HEK293T (cell line): ENCODE measurements around the gene SUCLG2.

ENCODE experiments used
- CTCF ChIA-PET: fragments of 350-600 bp; formaldehyde crosslinking; extraction: SDS; loops from one replicate; lab custom pipeline; 2021; ENCODE audit warnings: antibody characterized with exemption, inconsistent platforms; lab: Yijun Ruan, JAX
- POLR2A ChIA-PET: fragments of 350-600 bp; formaldehyde crosslinking; extraction: SDS; loops from one replicate; lab custom pipeline; 2020; ENCODE audit warnings: antibody characterized with exemption, inconsistent platforms; lab: Yijun Ruan, JAX
- DNase-seq: peaks from one replicate; pipeline ENCODE4 v3.0.0; 2012; ENCODE audit warnings: mixed read lengths; ENCODE audit errors: extremely low spot score
- ARNT ChIP-seq: fragments of 450-650 bp; IDR thresholded peaks from 2 replicates; pipeline ENCODE4 v1.6.1; 2017; ENCODE audit warnings: mild to moderate bottlenecking
- BHLHE40 ChIP-seq: fragments of 450-650 bp; IDR thresholded peaks from 2 replicates; pipeline ENCODE4 v1.6.1; 2016; ENCODE audit warnings: mild to moderate bottlenecking, moderate library complexity, borderline replicate concordance
- CTBP1 ChIP-seq: fragments of 450-650 bp; IDR thresholded peaks from 2 replicates; pipeline ENCODE4 v1.6.1; 2016; ENCODE audit warnings: borderline replicate concordance
- ELF4 ChIP-seq: fragments of 450-650 bp; IDR thresholded peaks from 2 replicates; pipeline ENCODE4 v1.6.1; 2017; ENCODE audit warnings: antibody characterized with exemption
- FOXA1 ChIP-seq: fragments of 450-650 bp; IDR thresholded peaks from 2 replicates; pipeline ENCODE4 v1.6.1; 2016; ENCODE audit warnings: mild to moderate bottlenecking
- FOXK2 ChIP-seq: fragments of 450-650 bp; IDR thresholded peaks from 2 replicates; pipeline ENCODE4 v1.6.1; 2016; ENCODE audit warnings: mild to moderate bottlenecking
- FOXM1 ChIP-seq: fragments of 450-650 bp; IDR thresholded peaks from 2 replicates; pipeline ENCODE4 v1.6.1; 2017; ENCODE audit warnings: mild to moderate bottlenecking, borderline replicate concordance
- HDGF ChIP-seq: fragments of 450-650 bp; IDR thresholded peaks from 2 replicates; pipeline ENCODE4 v1.6.1; 2017; ENCODE audit warnings: antibody characterized with exemption, borderline replicate concordance
- L3MBTL2 ChIP-seq: fragments of 450-650 bp; conservative IDR thresholded peaks from 2 replicates; pipeline ENCODE4 v1.6.1; 2016; ENCODE audit warnings: mild to moderate bottlenecking
- LEF1 ChIP-seq: fragments of 450-650 bp; IDR thresholded peaks from 2 replicates; pipeline ENCODE4 v1.6.1; 2017; ENCODE audit warnings: mild to moderate bottlenecking, borderline replicate concordance
- NFRKB ChIP-seq: fragments of 450-650 bp; IDR thresholded peaks from 2 replicates; pipeline ENCODE4 v1.6.1; 2016; ENCODE audit warnings: mild to moderate bottlenecking, moderate library complexity
- PKNOX1 ChIP-seq: fragments of 450-650 bp; IDR thresholded peaks from 2 replicates; pipeline ENCODE4 v1.6.1; 2016
- SP1 ChIP-seq: fragments of 450-650 bp; IDR thresholded peaks from 2 replicates; pipeline ENCODE4 v1.6.1; 2017
- SUZ12 ChIP-seq: fragments of 450-650 bp; IDR thresholded peaks from 2 replicates; pipeline ENCODE4 v1.6.1; 2016; ENCODE audit warnings: mild to moderate bottlenecking
- TARDBP ChIP-seq: fragments of 450-650 bp; IDR thresholded peaks from 2 replicates; pipeline ENCODE4 v1.6.1; 2016
- ZNF384 ChIP-seq: fragments of 450-650 bp; IDR thresholded peaks from 2 replicates; pipeline ENCODE4 v1.6.1; 2016

SUCLG2 gene

GRCh38 chr3:67635257-67635656 lies 19.2 kb downstream of the SUCLG2 start:
- DNase-seq: no peak
- ChIA-PET CTCF (no interaction called here), POLR2A (interaction anchor here (0.6 kb wide), 1 partner anchor 20 kb away, joined by 3 read pairs; the partner anchor contains the start of gene SUCLG2)
- TF ChIP-seq SP1: no peak
- TF ChIP-seq BHLHE40: no peak
- TF ChIP-seq FOXK2: no peak
- TF ChIP-seq PKNOX1: no peak
- TF ChIP-seq SUZ12: no peak
- no peak for TF ChIP-seq TARDBP
- no peak for TF ChIP-seq FOXM1
- no peak for TF ChIP-seq CTBP1
- no peak for TF ChIP-seq ZNF384
- no peak for TF ChIP-seq ELF4
- TF ChIP-seq LEF1: no peak
- TF ChIP-seq FOXA1: no peak
- no peak for TF ChIP-seq L3MBTL2
- no peak for TF ChIP-seq HDGF
- TF ChIP-seq NFRKB: no peak
- TF ChIP-seq ARNT: no peak

- TF ChIP-seq FOXM1 (no peak), ELF4 (no peak), FOXK2 (no peak), ARNT (no peak), TARDBP (no peak), SP1 (no peak), FOXA1 (no peak), SUZ12 (no peak), CTBP1 (no peak), ZNF384 (no peak), L3MBTL2 (no peak), NFRKB (no peak)
- no peak for DNase-seq
- POLR2A ChIA-PET: no interaction called here
- CTCF ChIA-PET: no interaction called here
These were observed 23.6 kb downstream of the SUCLG2 start for GRCh38 chr3:67630666-67631362.

- ChIA-PET POLR2A (no interaction called here), CTCF (no interaction called here)
- no peak for TF ChIP-seq TARDBP
- TF ChIP-seq ELF4: no peak
- no peak for TF ChIP-seq FOXM1
- no peak for TF ChIP-seq FOXA1
- TF ChIP-seq PKNOX1: no peak
- DNase-seq: no peak
These were observed 29.7 kb downstream of the SUCLG2 start for GRCh38 chr3:67624687-67625086.

DNA sequence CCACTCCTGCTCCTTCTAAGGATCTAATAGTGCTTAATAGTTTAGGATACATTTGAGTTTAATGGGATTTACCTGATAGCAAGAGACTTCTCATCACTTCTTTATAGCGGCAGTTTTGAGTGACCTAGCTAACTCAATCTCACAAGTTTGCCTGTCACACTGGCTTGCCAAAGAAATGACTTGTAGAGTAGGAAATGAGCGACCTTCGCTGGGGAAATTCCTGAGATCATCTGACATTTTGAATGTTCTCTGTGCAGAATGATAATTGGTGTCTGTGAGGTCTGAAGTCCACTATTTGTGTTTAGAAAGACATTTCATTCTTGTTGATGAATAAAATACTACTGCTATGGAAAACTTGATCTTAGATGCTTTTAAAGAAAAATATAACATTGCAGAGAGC lies 30.3 kb downstream of the SUCLG2 start:
- TF ChIP-seq HDGF (no peak), PKNOX1 (no peak), TARDBP (no peak), FOXM1 (no peak), CTBP1 (no peak), NFRKB (no peak), FOXK2 (no peak), ARNT (no peak), ZNF384 (no peak), SP1 (no peak), FOXA1 (no peak), LEF1 (no peak)
- DNase-seq: no peak
- POLR2A ChIA-PET: no interaction called here
- CTCF ChIA-PET: no interaction called here

DNA sequence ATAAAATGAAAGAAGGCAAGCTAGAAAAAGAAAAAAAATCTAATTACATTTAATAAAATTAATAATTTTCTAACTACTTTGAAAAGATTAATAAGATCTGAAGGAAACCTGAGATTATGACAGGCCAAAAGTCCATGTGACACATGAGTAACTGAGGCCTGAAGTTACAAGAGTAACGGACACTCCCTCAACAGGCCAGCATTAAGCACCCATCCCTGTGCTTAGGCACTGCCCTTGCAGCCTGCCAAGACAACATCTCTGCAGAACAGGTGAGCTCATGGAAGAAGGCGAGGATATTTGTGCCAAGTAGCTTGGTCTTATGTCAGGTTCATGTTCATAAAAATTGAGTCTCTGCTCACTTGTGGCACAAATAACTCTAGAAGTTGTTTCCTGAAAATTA lies 31.8 kb downstream of the SUCLG2 start:
- CTCF ChIA-PET: no interaction called here
- TF ChIP-seq ZNF384 (no peak), TARDBP (no peak), L3MBTL2 (no peak), ARNT (no peak), NFRKB (no peak), LEF1 (no peak), SP1 (no peak), SUZ12 (no peak), CTBP1 (no peak), BHLHE40 (no peak), ELF4 (no peak), FOXK2 (no peak), FOXA1 (no peak), FOXM1 (no peak), PKNOX1 (no peak), HDGF (no peak)

More for the DNA sequence above, 31.8 kb downstream of the SUCLG2 start:
- POLR2A ChIA-PET: no interaction called here
- no peak for DNase-seq
